Measurements from ENCODE around the gene CUL7. TPM values are rescaled to one million over a fixed set of nuclear protein-coding genes. Genes with fewer than 3 reads are reported as not detected.

CUL7 gene
- total RNA-seq, 2 experiments from 2014 or later = 14.1 to 14.9 TPM

- intact Hi-C loops (cut with micrococcal nuclease; ENCODE audit: unreplicated experiment) = no loop called here
- TF ChIP-seq EZH2phosphoT487 (IDR thresholded peaks at IDR 0.05; ENCODE audit: borderline replicate concordance, low read depth, low read length) (no peak), CTCF (conservative IDR thresholded peaks at IDR 0.05; ENCODE audit: low read length) (no peak)
- no peak for DNase-seq (ENCODE audit: low spot score)
- no peak overlapping the region for H2AFZ ChIP-seq (ENCODE audit: low read length)
- BruUV-seq (replicated peaks) = TSS peak; percentile 45
- H3K36me3 ChIP-seq (ENCODE audit: insufficient read depth, low read length) = peaks cover 73% of the 10 kb centered on the region
- H3K4me3 ChIP-seq (ENCODE audit: low read depth, low read length, poor library complexity, severe bottlenecking) = no peak overlapping the region
- POLR2A ChIA-PET = interaction anchor here (1.3 kb wide), 1 partner anchor 13 kb away, joined by 5 read pairs; the partner anchor contains the start of gene RRP36
- CTCF ChIA-PET (ENCODE audit: unreplicated experiment) = interaction anchor here (1.1 kb wide), 1 partner anchor 140 kb away, joined by 8 read pairs; no protein-coding TSS in a partner anchor
- no peaks in the 10 kb centered on the region for H3K9me3 ChIP-seq (ENCODE audit: low read length)
- no peak overlapping the region for H3K4me2 ChIP-seq (ENCODE audit: low read length)
- H3K79me2 ChIP-seq (ENCODE audit: insufficient read depth, low read depth, low read length) = no peaks in the 10 kb centered on the region
- no peaks in the 10 kb centered on the region for H3K9me2 ChIP-seq (ENCODE audit: insufficient read depth, low read length)
- no peaks in the 10 kb centered on the region for H4K20me1 ChIP-seq (ENCODE audit: insufficient read depth, low read length)
- H3K4me1 ChIP-seq (ENCODE audit: insufficient read depth, low read length, poor library complexity, severe bottlenecking) = no peaks in the 10 kb centered on the region
- H3K27ac ChIP-seq (ENCODE audit: low read depth, low read length, poor library complexity, severe bottlenecking) = no peak overlapping the region
Observed at GRCh38 chr6:43033496-43034189, 20.0 kb downstream of the CUL7 start.

GRCh38 chr6:43032326-43032725, 21.3 kb downstream of the CUL7 start:
- Histone ChIP-seq H3K79me2 (ENCODE audit: insufficient read depth, low read depth, low read length) (no peaks in the 10 kb centered on the region), H3K4me2 (ENCODE audit: low read length) (no peak overlapping the region), H2AFZ (ENCODE audit: low read length) (no peak overlapping the region), H3K4me1 (ENCODE audit: insufficient read depth, low read length, poor library complexity, severe bottlenecking) (no peaks in the 10 kb centered on the region), H3K36me3 (ENCODE audit: insufficient read depth, low read length) (peaks cover 77% of the 10 kb centered on the region), H4K20me1 (ENCODE audit: insufficient read depth, low read length) (no peaks in the 10 kb centered on the region), H3K9me2 (ENCODE audit: insufficient read depth, low read length) (no peaks in the 10 kb centered on the region), H3K9me3 (ENCODE audit: low read length) (no peaks in the 10 kb centered on the region), H3K27ac (ENCODE audit: low read depth, low read length, poor library complexity, severe bottlenecking) (no peak overlapping the region), H3K4me3 (ENCODE audit: low read depth, low read length, poor library complexity, severe bottlenecking) (no peak overlapping the region)
- intact Hi-C loops (cut with micrococcal nuclease; ENCODE audit: unreplicated experiment) = no loop called here
- ChIA-PET POLR2A (no interaction called here), CTCF (ENCODE audit: unreplicated experiment) (interaction anchor here (1.1 kb wide), 1 partner anchor 142 kb away, joined by 8 read pairs; no protein-coding TSS in a partner anchor)
- no TSS peak for BruUV-seq (replicated peaks)
- TF ChIP-seq EZH2phosphoT487 (IDR thresholded peaks at IDR 0.05; ENCODE audit: borderline replicate concordance, low read depth, low read length) = no peak
- no peak for TF ChIP-seq CTCF (conservative IDR thresholded peaks at IDR 0.05; ENCODE audit: low read length)
- no peak for DNase-seq (ENCODE audit: low spot score)

- H4K20me1 ChIP-seq (ENCODE audit: insufficient read depth, low read length) = no peaks in the 10 kb centered on the region
- H2AFZ ChIP-seq (ENCODE audit: low read length) = no peak overlapping the region
- H3K4me3 ChIP-seq (ENCODE audit: low read depth, low read length, poor library complexity, severe bottlenecking) = no peak overlapping the region
- H3K36me3 ChIP-seq (ENCODE audit: insufficient read depth, low read length) = peaks cover 91% of the 10 kb centered on the region
- H3K4me1 ChIP-seq (ENCODE audit: insufficient read depth, low read length, poor library complexity, severe bottlenecking) = no peaks in the 10 kb centered on the region
- ChIA-PET CTCF (ENCODE audit: unreplicated experiment) (no interaction called here), POLR2A (interaction anchor here (1.0 kb wide), 1 partner anchor 102 kb away, joined by 3 read pairs; no protein-coding TSS in a partner anchor)
- intact Hi-C loops (cut with micrococcal nuclease; ENCODE audit: unreplicated experiment) = no loop called here
- no peaks in the 10 kb centered on the region for H3K9me3 ChIP-seq (ENCODE audit: low read length)
- no peak overlapping the region for H3K27ac ChIP-seq (ENCODE audit: low read depth, low read length, poor library complexity, severe bottlenecking)
- DNase-seq (ENCODE audit: low spot score) = no peak
- H3K9me2 ChIP-seq (ENCODE audit: insufficient read depth, low read length) = no peaks in the 10 kb centered on the region
- no peak for TF ChIP-seq EZH2phosphoT487 (IDR thresholded peaks at IDR 0.05; ENCODE audit: borderline replicate concordance, low read depth, low read length)
- no TSS peak for BruUV-seq (replicated peaks)
- H3K79me2 ChIP-seq (ENCODE audit: insufficient read depth, low read depth, low read length) = peaks cover 8% of the 10 kb centered on the region; the same call in 1 of the 2 replicates
- H3K4me2 ChIP-seq (ENCODE audit: low read length) = no peak overlapping the region
Observed at GRCh38 chr6:43029120-43029519, 24.5 kb downstream of the CUL7 start.
